GM18951 (cell line): ENCODE data around the gene LSM12.
"Not testable (repeated sequence)": the region's sequence is repeated elsewhere in the genome, so short reads cannot be mapped to it uniquely, and the experiment has no call there.

ENCODE experiments used
- POLR2A ChIP-seq: IDR thresholded peaks from 4 replicates; pipeline ENCODE4 v1.6.1; 2011; ENCODE audit warnings: mild to moderate bottlenecking; ENCODE audit not compliant: insufficient read length, insufficient read depth; ENCODE audit errors: extremely low read depth
- in situ Hi-C: fragments of 300-500 bp; cut with MboI; formaldehyde crosslinking; loops from one replicate; pipeline ENCODE4 v1.12.0; 2022; ENCODE audit warnings: low sequenced_read_pairs, mixed read lengths, inconsistent platforms; ENCODE audit not compliant: unreplicated experiment

Gene LSM12

DNA sequence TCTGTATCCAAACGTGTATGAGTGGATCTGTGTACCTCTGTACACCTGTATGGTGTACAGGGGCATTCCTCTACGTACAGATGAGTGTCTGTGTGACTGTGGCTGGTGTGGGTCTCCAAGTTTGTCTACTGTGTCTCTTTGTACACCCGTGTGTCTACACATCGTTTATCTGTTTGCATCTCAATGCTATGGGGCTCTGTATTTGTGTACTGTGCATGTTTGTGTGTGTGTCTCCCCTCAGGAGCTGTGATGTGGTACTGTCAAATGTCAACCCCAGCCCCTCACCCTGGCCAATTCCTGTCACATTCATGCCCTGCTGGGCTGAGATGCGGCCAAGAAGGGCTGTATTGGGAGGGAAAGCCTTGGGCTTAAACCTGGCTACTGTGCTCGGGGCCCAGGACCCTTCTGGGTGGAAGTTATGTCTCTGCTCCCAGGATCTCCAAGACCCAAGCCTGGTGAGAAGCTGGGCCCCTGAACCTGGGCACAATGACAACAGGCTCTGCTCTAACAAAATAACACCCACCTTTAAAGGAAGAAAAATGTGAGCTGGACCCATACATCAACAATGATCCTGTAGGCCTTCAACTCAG is 65.5 kb downstream of the LSM12 start:
- in situ Hi-C loops: no loop called here
- no peak for TF ChIP-seq POLR2A

DNA sequence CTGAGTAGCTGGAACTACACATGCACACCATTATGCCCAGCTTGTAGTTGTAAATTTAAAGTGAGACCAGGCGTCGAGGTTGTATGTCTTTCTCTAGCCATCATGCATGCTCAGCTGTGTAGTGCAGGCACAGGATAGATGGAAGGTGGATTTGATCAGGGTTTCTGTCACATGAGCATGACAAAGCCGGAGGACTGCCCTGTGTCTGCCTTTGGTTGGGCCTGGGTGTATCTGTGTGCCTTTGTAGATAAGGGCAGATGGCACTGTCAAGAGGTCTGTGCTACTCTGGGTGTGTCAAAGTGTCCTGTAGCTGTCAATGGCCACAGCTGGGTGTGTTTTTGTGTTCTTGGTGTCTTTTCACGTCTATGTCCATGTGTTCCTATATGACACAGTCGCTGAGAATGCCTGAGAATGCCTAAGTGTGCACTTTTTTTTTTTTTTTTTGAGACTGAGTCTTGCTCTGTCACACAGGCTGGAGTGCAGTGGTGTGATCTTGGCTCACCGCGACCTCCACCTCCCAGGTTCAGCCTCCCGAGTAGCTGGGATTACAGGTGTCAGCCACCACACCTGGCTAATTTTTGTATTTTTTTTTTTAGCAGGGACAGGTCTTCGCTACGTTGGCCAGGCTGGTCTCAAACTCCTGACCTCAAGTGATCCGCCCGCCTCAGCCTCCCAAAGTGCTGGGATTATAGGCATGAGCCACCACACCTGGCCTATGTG is 66.2 kb downstream of the LSM12 start:
- no peak for TF ChIP-seq POLR2A
- in situ Hi-C loops: no loop called here

DNA sequence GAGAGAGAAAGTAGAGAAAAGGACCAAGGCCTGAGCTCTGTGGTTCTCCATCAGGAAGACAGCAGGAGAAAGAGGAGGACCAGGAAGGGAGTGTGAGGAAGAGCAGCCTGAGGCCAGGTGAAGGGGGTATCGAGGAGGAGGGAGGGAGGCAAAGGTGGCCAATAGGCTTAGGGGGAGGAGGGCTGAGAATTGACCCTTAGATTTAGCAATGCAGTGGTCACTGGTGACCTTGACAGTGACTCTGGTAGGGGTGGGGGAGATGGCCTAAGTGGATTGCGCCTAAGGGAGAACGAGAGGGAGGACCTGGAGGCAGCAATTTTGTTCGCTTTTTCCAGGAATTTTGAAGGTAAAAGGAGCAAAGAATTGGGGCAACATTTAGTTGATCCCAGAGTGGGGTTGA is 67.4 kb downstream of the LSM12 start:
- TF ChIP-seq POLR2A: no peak
- in situ Hi-C loops: no loop called here

DNA sequence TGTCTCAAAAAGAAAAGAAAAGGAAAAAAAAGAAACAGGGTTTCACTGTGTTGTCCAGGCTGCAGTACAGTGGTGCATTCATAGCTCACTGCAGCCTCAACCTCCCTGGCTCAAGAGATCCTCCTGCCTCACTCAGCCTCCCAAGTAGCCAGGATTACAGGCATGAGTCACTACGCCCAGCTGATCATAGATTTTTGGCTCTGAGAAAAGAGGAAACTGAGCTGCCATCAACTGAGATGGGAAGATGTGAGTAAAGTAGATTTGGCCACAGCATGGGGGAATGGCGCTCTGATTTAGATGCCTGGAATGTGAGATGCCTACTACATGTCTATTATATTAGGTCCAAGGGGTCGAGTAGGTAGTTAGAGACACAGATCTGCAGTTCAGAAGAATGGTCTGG is 67.9 kb downstream of the LSM12 start:
- TF ChIP-seq POLR2A: no peak
- in situ Hi-C loops: no loop called here

DNA sequence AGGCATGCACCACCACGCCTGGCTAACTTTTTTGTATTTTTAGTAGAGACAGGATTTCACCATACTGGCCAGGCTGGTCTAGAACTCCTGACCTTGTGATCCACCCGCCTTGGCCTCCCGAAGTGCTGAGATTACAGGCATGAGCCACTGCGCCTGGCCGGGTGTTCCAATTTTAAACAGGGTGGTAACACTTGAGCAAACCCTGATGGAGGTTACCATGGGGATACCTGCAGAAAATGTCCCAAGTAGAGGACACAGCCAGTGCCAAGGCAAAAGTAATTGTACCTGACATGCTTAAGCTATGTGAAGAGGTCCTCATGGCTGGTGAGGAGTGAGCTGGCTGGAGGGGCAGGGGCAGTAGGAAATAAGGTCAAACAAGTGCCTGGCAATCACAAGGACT is 69.3 kb downstream of the LSM12 start:
- in situ Hi-C loops: not testable (repeated sequence)

DNA sequence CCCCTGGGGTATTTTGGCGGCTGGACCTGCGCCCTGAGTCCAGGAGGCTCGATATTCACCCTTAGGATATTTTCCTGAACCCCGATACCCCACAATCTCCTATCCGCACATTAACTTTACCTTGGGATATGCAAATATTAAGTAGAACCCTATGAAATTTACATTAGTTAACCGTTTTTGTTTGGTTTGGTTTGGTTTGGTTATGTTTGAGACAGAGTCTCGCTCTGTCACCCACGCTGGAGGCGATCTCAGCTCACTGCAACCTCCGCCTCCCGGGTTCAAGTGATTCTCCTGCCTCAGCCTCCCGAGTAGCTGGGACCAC is 71.4 kb downstream of the LSM12 start:
- in situ Hi-C loops: no loop called here
- TF ChIP-seq POLR2A: no peak

DNA sequence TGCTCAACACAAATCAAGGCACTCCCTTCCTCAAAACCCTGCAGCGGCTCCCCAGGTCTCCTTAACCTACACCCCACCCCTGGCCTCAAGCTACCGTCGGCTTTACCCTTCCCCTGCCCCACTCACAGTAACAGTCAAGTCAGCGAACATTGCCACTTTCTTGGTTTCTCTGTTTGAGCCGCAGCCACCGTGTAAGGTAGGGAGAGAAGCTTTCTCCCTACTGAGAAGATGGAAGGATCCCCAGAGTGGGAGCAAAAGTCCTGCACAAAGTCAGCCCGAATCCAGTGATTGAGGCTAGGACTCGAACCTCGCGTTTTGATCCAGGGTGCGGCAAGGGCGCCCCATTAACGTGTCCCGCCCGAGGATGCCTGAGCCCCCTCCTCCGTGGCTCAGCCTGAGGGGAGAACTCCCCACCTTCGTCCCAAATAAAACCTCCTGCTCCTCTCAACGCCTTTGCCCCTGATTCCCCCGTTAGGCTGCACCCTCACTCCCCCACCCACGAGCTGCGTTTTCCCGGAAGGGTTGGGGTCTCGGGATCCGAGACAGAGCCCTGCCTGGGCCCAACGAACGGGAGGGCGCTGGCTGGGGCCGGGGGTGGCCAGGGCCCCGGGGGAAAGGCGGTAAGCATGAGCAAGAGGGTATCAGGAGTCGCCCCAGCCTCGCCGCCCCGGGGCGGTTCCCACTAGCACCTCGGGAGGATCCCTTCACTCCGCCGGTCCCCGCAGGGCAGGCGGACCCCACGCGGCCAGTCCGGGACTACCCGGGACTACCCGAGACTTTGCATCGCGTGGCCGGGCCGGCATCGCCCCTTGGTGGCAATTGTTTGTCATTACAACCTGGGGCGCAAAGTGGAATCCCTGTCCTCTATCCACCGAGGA is 72.0 kb downstream of the LSM12 start:
- in situ Hi-C loops: no loop called here
- no peak for TF ChIP-seq POLR2A

DNA sequence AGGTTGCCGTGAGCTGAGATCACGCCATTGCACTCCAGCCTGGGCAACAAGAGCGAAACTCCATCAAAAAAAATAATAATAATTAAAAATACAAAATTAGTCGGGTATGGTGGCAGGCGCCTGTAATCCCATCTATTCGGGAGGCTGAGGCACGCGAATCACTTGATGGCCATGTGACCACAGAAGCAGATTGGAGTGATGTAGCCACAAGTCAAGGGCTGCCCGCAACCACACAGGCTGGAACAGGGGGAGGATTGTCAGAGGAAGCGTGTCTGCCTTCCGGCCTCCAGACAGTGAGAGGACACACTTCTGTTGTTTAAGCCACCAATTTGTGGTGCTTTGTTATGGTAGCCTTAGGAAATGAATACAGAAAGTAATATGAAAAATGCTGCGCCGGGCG is 73.8 kb downstream of the LSM12 start:
- in situ Hi-C loops: no loop called here
- TF ChIP-seq POLR2A: no peak

DNA sequence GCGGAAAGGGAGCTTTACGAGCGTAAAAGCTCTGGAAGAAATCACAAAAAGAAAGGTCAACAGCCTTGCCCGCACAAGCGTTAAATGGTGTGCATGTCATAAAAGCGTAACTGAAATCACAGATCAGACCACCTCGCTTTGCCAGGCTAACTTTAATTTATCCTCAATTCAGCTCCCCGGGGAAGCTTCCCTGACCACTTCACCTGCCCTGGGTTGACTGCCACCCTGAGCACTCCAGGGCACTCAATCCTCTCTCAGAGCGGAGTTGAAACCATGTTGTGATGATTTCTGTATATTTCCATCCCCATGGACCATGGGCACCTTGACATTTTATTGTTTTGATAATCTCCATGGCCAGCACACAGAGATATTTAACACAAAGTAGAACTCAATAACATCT is 78.2 kb downstream of the LSM12 start:
- in situ Hi-C loops: no loop called here
- TF ChIP-seq POLR2A: no peak

DNA sequence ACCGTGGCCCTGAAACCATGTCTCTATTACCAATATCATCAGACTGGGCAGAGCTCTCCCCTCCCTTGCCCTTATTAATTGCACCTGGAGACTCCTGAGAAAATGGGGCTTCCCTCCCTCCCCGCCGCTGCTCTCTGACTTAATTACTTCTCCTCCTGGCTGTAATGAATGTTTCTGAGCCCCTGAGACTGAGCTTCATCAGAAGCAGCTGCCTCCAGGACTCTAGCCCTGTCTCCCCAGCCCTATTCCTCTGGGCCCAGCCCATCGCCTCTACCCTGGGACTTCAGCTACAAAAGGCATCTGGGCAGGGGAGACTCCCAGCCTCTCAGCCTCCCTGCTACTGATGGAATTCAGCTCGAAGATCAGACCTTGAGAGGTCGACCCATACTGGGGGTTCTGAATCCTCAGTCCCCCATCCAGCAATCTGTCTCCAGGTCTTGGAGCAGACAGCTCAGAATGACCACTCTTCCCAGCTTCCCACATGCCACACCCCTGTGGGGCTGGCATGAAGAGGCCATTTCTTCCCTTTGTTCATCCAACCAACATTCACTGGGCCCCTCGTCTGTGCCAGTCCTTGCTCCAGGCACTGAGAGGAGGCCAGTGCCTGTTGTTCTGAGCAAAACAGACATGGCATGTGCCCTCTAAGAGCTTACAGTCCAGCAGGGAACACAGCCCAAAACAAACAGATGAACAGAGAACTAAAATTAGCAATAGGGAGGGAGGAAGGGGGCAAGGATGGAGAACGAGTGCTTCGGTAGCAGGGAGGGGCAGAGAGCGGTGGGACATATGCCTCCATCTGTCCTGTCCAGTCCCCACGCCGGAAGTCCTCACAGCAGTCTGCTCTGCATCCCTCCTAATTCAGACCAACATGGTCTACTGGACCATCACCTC is 79.1 kb downstream of the LSM12 start:
- no peak for TF ChIP-seq POLR2A
- in situ Hi-C loops: no loop called here

DNA sequence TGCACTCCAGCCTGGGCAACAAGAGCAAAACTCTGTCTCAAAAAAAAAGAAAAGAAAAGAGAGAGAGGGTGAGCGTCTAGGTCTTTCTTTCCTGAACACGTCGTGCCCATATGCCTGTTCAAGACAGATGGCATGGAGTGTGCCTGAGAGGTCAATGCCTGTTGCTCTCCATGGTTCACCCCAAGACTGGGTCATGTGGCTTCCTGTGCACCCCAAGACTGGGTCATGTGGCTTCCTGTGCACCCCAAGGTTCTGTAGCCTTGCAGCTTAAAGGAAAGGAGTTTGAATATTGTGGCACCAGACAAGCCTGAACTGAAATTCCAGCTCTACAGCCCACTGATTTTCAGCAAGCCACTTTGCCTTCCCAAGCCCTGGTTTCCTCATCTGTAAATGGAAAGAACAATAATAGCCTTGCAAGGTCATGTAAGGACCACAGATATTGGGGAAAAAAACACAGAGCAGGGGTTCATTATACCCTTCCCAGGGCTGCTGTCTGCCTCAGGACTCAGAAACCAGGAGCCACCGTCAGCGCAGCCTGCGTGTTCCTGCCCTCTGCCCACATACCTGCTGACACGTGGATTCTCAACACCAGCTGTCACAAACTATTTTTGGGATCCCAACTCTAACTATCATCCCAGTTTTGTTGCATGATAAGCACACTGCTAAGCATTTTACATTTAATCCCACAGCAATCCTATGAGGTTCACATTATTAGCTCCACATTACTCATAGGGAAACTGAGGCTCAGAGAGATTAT is 80.1 kb downstream of the LSM12 start:
- no peak for TF ChIP-seq POLR2A
- in situ Hi-C loops: no loop called here

DNA sequence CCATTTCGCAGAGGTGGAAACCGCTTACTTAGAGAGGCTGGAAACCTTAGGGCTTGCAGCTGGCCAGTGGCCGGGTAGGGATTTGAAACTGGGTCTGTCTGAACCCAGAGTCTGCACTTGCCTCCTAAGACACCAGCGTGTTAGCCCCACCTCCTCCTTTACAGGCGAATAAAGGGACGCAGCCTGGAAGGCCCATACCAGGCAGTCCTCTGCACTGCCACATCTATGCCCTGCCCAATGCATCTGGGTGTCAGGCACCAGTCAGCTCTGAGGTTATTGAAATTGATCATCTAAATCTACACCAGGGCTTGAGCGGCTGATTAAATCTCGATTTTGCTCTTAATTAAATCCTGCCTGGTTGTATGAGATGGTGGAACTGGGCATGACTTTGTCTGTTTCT is 82.0 kb downstream of the LSM12 start:
- TF ChIP-seq POLR2A: no peak

More for the DNA sequence above, 82.0 kb downstream of the LSM12 start:
- in situ Hi-C loops: no loop called here
